Retinal pigment epithelial cell (primary cell): ENCODE data around the gene CREB3L4.

ENCODE experiments used
- DNase-seq: peaks from one replicate; pipeline ENCODE4 v3.0.0-alpha.2; 2010; ENCODE audit warnings: low read depth
- H3K4me3 ChIP-seq: 2 replicates; pipeline ENCODE4 v1.5.1; 2011; ENCODE audit warnings: mild to moderate bottlenecking, low read length, control low read depth, moderate library complexity
- CTCF ChIP-seq: conservative IDR thresholded peaks from 2 replicates; pipeline ENCODE4 v1.5.1; 2011; ENCODE audit warnings: low read depth, low read length, control low read depth, inconsistent platforms

CREB3L4 gene

DNA sequence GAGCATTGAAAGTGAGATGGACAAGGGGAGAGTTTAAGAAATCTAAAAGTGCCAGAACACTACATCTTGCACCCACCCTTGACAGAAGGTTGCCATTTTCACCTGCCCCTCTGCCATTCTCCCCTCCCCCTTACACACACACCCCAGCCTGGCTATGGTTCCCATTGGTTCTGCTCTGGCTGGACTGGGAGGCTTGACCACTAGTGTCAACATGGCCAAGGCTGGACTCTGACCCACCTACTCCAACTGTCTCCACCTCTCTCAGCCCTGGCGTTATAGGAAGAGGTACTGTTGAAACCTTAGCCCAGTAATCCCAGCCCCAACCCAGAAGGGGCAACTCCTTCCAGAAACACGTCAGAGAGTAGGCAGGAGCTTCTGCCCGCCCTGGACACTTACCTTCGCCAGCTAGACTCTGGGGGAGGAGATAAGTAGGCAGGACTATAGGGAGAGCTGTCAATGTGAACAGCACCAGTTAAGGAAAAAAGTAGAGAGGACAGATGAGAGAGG, 13.8 kb upstream of the CREB3L4 start:
- H3K4me3 ChIP-seq: no peak overlapping the region
- no peak for TF ChIP-seq CTCF
- DNase-seq: no peak

- DNase-seq: no peak
- no peak for TF ChIP-seq CTCF
- H3K4me3 ChIP-seq: no peak overlapping the region
Observed at GRCh38 chr1:153954826-153955225, 12.9 kb upstream of the CREB3L4 start.

DNA sequence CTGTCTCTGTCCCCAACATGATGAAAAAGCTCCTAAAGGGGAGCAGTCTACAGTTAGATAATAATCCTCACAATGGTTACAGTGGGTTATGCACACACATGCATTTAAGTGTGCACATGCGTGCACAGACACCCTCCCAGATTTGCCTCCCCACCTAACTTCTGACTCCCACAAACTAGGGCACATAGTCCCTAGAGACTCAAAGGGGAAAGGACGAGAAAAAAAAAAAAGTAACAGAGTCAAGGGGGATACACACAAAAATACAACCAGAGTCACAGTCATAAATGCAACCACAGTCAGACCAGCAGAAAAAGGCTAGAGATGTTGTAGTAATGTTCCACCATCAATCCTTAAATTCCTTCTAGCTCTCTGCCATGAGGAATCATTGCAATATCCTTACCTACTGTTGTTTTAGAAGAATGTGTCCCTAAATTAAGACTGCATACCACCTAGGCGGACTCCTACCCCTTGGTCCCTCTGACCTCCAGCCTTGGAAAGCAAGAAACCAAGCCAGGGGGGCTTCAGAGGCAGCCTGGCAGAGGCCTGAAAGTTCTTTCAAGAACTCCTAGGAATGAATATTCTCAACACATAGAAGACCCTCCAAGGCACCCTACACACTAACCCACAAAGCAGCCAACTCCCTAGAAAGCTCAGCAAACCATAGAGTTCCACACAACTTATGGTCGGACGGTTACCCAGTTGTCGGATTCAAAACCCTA, 10.5 kb upstream of the CREB3L4 start:
- DNase-seq: no peak
- no peak for TF ChIP-seq CTCF
- H3K4me3 ChIP-seq: peak overlapping the region; percentile 94

- peak overlapping the region; percentile 94 for H3K4me3 ChIP-seq
- no peak for TF ChIP-seq CTCF
- no peak for DNase-seq
Observed at GRCh38 chr1:153957744-153958110, 10.0 kb upstream of the CREB3L4 start.

DNA sequence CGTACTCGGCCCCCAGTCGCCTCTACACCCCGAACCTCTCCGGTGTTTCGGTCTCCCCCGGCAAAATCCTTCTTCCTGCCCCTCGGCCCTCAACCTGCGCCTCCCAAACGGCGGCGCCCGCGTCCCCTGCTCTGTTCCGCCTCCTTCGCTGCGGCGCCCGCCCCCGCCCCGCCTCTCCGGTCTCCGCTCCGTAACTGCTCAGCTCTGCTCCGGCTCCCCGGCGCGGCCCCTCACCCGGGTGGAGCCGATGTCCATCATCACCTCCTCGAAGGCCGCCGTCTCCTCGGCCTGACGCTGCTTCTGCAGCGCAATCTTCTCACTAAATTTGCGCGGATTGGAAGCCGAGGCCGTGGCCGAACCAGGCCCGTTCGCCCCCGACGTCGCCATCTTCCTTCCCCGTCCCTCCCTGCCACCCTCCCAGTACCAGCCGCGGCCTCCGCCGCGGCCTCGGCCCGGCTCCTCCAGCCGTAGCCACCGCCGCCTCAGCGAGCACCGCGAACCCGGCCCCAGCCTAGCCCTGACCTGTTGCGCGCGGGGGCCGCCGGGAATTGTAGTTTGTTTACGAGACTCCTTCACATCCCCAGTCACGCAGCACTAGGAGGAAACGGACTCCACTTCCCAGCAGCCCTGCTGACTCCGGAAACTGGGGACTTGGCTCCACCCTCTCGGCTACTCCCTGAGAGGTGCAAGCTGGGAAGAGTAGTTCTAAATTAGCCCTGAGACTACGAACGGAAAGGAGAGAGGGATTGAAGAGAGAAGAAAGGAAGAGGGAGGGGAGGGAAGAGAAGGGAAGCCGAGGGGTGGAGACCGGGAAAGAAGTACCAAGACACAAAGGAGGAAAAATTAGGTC, 9.4 kb upstream of the CREB3L4 start, which contains the start of gene CRTC2:
Gene CRTC2 (minus strand): TSS at position 502 of the 850 bp plus-strand sequence. CDS start 115 bp downstream, at position 387.
- peak; percentile 96 for DNase-seq
- TF ChIP-seq CTCF: no peak
- peak within 1 kb of the TSS; percentile 94 for H3K4me3 ChIP-seq

GRCh38 chr1:153958961-153959260, 8.8 kb upstream of the CREB3L4 start:
- TF ChIP-seq CTCF: no peak
- DNase-seq: no peak
- peak overlapping the region; percentile 26 for H3K4me3 ChIP-seq
